Measurements from ENCODE around the gene SORL1.

The SORL1 gene

GRCh38 chr11:121670266-121670665 lies 218.2 kb downstream of the SORL1 start:
- no peak for DNase-seq

DNA sequence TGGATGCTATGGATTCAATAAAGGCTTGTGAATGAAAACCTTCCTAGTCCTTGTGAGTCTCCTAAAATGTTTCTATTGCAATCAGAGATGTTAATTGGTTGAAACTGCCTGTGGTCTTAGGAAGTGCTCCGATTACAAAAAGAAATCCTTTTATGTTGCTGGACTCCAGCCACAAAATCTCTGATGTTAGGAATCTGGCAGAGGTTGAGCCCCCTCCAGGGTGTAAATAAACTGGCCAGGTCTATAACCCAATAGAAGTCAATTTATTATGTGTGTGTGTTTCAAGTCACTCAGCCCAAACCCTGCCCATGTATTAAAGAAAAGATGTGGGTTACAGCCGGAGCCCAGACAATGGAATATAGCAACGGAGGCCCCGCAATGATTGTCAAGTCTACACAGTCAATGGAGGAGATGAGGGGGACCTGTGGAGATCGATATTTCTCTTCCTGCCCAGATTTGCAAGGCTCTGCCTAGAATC lies 218.7 kb downstream of the SORL1 start:
- DNase-seq: no peak

GRCh38 chr11:121671283-121672168 lies 219.4 kb downstream of the SORL1 start:
- DNase-seq: no peak

DNA sequence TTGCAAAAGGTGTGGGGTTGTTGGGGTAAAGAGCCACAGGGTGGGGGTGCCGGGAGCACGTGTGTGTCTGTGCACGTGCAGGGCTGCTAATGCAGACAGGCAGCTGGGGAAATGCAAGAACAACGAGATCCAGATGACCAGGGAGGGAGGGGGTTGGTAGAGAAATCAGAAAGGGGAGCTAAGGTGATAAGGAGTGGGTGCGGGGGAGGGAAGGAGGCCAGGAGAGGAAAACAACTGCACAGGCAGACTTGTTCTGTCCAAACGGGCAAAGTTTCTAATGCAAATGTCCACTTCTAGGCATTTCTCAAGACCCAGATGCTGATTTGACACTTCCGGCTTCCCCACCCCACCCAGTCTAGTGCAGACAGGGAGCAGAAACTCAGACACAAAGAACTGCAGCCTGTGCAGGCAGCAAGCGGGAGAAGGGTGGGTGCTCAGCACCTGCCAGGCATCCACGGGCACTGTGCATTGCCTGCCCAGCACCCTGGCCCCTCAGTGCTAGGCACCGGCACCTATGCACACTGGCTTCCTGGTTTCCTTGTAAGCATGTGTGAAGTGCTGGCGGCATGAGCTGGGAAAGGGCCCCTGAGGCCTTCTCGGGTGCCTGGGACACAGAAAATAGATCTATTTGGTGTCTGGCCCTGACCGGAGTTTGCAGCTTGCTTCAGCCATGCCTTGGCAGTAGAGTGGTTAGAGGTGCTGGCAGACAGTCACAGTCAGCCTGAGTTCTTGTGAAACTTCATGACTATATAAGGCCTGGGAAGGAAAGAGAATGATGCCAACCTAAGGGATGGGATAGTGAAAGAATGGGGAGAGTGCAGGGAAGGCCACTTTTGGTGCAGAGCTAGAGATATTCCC lies 220.7 kb downstream of the SORL1 start:
- DNase-seq: no peak

- DNase-seq: no peak
Measured at GRCh38 chr11:121681550-121682268, 229.6 kb downstream of the SORL1 start.
